ENCODE data around the gene DAPK1.

Gene DAPK1

DNA sequence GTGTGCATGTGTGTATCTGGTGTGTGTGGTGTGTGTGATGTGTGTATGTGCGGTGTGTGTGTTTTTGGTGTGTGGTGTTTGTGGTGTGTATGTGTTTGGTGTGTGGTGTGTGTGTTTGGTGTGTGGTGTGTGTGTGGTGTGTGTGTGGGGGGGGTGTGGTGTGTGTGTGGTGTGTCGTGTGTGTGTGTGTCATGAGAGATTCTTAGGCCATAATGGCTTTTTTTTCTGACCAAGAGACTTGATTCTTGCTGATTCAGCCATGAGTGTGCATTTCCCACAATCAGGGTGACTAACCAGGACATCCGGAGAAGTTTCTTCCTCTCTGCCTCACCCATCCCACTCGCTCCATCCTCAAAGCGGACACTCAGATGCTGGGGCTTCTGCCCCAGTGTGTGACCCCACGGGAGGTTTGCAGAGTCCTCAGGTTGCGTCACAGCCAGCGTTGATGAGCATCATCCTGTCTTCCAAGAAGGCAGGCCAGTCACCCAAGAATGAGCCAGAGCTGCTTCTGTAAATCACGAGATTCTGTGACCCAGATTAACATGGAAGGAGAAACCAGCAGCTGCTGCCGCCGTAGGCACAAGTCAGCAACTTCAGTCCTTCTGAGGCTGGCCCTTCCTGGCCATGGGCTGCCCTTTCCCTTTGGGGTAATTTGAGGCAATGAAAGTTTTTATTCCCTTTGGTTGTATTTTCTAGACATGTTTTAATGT, 215.8 kb downstream of the DAPK1 start:
- no peak for DNase-seq (ENCODE audit: low read depth in 2 of 2)

DNA sequence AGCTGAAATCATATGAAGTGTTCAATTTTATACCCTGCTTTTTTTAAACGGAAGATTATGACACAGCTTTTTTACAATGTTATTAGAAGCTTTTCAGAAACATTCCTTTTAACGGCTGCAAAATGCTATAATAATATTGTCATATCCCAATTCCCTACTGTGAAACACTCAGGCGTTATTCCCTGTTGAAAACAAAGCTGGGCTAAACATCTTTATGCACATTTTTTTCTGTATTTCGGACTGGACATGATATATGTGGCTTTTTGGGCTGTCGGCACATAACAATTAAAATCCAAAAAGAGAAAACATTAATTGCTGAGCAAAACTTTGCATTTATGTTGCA, 216.3 kb downstream of the DAPK1 start:
- no peak for DNase-seq (ENCODE audit: low read depth in 2 of 2)

DNA sequence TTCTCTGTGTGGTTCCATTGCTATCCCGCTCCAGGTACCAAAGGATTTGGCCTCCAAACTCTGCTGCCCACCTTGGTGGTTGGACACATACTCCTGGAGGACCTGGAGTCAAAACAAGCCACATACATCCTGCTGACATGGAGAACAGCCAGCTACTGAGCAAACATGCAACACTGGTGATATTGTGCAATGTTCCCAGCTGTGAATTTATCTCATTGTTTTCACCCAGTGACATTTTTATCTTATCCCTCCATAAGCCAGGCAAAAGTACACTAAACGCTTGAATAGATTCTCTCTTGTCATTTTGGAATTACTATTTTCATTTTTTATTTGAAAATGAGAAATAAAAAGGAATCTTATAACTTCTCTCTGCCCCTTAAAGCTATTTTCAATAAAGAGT, 217.2 kb downstream of the DAPK1 start:
- DNase-seq (ENCODE audit: low read depth in 2 of 2) = no peak

DNA sequence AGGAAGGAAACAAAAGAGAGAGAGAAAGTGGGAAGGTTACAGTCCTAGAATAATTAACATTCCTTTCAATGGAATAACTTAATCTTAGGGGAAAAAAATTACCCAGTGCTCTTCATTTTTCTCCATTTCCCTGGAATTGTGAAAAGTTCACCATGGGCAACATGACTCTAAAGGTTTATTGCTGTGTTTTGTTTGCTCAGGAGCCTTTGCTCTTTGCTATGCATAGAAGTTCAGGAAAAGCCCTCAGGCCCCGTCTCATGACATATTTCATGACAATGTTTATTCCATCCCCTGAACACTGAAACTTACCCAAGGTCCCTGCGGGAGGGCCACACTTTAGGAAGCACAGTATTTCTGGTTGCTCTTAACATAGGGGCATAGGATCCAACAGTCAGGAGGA, 218.5 kb downstream of the DAPK1 start:
- no peak for DNase-seq (ENCODE audit: low read depth in 2 of 2)

DNA sequence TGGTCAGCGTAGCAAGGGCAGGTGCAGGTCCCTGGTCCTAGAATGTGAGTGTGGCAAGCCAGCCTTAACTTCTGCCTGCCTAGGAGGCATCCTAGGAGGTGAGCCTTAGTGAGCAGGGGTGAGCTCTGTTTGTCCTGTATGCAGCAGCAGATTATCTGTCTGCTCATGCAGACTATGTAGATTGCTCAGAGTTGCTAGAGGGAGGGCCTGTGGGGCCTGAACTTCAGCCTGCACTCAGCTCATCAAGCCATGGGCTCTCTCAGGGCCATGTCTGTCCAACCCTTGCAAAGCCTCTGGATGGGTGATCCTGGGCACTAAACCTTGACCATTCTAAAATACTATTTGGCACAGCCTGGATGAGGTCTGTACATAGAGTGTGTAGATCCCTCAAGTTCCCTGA, 219.8 kb downstream of the DAPK1 start:
- no peak for DNase-seq (ENCODE audit: low read depth in 2 of 2)

DNA sequence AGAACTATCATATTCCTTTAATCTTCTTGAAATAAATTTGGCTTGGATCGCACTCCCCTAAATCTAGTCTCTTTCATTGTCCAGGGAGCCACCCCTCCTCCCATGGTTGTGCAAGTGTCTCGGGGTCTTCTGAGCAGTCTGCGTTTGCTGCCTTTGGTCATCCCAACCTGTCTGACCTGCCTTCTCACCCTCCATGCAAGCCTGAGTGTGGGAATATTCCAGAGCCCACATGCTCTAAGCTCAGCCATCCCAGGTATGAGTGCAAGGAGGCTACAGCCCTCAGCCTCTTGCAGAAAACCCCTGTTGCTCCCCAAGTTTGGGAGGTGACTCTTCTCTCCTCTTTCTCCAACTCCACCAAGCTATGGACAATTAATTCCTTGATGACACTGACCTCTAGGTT, 220.6 kb downstream of the DAPK1 start:
- no peak for DNase-seq (ENCODE audit: low read depth in 2 of 2)

DNA sequence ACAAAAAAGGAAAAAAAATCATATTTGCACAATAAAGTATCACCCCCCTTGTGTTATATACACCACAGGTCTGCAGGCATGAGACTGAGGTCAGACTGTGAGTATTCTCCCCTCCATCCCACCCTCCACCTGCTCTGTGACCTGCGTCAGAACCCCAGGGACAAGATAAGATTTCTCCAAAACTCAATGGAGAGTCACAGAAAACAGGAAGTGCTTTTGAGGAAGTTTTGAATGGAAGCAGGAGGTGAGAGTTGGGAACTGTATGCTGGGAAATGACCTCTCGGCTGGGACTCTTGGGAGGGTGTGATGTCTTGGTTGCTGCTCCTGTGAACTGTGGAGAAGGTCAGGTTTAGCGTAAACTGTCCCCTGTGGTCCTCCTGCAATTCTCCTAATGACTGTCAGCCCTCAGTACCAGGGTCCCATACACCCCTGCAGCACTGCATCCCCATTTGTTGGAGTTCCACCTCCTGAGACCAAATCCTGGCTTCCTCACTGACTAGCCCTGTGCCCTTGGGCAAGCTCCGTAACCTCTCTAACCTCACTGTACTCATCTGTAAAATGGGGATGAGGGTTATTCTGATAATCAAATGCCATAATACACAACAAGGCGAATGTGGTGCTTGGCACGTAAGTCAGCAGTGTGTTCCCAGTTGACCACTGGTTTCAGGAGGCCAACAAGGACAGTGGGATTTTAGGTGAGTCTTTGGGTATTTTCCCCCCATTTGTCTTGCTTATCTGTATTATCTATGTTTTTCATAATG, 221.4 kb downstream of the DAPK1 start:
- DNase-seq (ENCODE audit: low read depth in 2 of 2) = no peak

DNA sequence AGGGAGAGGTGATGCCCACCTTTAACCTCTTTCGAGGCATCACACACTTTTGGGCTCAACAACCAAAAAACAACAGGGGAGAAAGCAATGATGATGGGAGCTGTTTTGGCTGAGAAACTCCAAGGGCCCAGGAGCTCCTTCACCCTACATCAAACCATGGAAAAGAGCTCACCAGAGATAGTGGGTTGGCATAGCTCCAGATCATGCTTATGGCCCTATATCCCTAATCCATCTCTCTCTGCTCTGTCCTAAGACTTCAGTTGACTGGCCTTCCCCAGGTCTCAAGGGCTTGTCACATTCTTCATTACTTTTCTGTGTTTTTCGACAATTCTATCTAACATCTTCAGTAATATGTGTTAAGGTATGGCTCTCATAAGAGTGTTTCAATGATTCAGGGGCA, 222.5 kb downstream of the DAPK1 start:
- no peak for DNase-seq (ENCODE audit: low read depth in 2 of 2)

DNA sequence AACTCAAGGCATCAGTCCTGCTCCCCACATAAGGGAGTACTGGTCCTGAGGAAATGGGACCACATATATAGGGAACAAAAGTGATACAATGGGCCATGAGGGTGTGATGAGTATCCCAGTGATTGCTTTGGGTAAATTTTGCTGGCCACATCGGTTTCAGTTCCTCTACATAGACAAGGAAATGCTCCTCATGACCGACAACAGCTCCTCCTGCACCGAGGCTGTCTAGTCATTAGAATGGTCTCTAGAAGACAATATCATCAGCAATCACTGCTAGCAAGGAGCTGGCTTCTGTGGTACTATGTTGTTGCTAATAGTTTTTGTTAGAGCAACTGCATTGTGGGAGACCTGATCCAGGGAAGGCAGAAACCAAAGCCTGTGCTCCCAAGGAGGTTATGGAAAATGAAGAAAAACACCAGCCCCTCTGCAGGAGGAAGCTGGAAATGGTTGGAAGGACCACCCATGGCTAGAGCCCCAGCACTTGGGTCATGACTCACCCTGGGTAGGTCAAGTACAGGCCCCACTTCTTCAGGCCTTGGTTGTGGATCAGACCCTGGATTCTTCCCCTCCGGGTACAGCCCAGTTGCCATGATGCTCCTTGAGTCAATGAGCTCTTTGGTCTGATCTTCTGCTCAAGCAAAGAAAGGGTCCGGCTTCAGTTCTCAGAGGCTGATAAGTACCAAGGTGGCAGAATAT, 224.9 kb downstream of the DAPK1 start:
- DNase-seq (ENCODE audit: low read depth in 2 of 2) = no peak

DNA sequence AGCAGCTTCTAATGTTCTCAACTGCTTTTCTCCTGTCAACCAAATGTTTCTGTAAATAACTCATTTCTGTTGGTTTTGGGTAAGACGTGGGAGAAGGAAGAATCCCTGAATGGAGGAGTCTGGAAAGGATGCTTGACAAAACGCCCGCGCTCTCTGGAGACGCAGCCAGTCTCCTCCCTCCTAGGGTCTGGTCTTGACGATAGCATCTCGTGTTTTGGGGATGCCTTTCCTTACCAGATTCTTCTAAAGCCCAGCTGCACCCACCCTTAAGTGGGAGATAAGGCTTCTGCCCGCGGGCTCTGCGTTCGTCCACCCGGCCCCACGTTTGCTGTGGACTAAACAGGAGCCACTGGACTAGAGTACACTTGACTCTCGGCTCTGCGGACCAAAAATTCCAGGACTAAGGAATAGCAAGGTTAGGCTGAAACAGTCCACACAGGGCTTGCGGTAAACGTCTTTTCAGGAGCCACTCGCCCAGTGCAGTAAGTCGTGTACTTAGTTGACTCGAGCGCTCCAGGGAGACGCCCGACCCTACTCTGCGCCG, 227.8 kb downstream of the DAPK1 start:
- DNase-seq (ENCODE audit: low read depth in 2 of 2) = no peak

DNA sequence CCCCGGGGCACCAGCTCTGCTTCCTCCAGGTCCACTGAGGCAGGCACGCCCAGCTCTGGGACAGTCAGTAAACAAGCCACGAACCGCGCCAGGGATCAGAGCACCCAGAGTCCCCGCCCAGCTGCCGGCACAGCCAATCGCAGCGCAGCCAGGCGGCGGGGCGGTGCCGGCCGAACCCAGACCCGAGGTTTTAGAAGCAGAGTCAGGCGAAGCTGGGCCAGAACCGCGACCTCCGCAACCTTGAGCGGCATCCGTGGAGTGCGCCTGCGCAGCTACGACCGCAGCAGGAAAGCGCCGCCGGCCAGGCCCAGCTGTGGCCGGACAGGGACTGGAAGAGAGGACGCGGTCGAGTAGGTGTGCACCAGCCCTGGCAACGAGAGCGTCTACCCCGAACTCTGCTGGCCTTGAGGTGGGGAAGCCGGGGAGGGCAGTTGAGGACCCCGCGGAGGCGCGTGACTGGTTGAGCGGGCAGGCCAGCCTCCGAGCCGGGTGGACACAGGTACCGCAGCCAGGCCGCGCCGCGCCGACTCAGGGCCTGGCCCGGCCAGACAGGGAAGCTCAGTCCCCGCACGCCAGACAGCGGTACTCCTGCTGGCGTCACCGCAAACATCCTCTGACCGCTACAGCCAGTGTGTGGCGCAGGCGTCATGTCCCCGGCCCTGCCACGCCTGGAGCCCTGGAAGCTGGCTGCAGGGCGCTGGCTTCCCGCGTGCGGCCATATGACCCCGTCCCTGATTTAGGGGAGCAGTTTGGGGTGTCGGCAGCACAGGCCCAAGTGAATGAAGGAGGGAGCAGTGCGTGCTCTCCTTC, 228.4 kb downstream of the DAPK1 start, which contains the start of gene CTSL:
CTSL (plus strand) TSS at position 220 of the 810 bp plus-strand sequence. CDS start 1,485 bp downstream, outside the sequence.
- no peak for DNase-seq (ENCODE audit: low read depth in 2 of 2)

DNA sequence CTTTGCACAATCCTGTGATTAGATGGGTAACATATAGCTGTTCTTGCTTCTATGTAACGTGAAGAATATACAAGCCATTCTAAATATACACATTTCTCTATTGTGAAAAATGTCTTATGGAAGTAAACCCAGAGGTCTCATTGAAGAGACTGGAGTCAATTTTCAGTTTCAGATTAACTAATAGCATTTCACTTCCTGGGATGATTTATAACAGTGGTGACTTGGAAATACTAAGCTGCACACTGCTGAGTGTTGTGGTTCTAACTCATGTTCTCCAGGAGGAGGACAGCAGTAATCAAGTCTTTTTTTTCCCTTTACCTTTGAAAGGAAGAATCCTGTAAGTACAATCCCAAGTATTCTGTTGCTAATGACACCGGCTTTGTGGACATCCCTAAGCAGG, 231.6 kb downstream of the DAPK1 start:
- no peak for DNase-seq (ENCODE audit: low read depth in 2 of 2)

DNA sequence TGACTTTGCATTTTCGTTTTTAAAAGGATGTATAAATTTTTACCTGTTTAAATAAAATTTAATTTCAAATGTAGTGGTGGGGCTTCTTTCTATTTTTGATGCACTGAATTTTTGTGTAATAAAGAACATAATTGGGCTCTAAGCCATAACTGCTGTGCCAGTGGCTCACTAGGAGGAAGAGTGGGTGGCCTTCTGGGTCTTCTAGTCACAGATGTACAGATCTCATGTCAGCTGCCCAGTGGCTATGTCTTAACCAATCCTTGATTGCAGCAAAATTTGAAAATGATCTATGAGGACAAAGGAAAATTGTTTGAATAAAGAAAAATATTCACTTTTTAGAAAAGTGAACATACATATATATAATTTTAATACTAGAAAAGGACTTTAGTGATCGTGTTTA, 233.7 kb downstream of the DAPK1 start:
- no peak for DNase-seq (ENCODE audit: low read depth in 2 of 2)

DNA sequence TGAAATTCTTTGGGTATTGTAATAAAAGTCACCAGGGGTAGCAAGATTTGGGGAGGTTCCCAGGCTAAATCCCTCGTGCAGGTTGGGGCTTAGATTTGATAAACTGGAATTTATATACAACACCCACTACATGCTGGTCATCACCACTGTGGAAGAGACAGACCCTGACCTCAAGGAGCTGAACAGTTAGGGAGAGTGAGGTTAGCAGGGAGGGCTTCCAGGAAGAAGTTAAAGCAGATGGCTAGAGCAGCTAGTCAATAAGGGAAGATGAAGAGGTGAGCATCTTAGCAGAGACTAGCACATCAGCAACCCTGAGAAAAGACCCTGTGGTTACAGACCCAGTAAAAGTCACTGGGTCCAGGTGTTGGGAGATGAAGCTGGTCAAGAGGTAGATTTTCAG, 234.7 kb downstream of the DAPK1 start:
- DNase-seq (ENCODE audit: low read depth in 2 of 2) = no peak

DNA sequence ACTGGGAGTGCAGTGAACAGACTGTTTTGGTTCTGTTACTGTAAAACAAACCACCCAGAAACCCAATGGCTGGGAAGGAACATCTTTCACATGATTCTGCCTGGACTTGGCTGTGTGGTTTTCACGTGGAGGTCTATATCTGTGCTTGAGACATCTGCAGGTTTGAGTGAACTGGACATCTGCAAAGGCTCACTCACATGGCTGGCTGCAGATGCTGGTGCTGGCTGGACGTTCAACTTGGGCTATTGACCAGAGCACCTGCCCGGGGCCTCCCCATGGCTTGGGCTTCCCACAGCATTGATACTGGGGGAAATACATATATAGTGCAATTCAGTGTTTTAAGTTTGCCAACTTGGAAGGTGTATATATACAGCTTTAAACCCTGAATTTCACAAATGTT, 235.1 kb downstream of the DAPK1 start:
- no peak for DNase-seq (ENCODE audit: low read depth in 2 of 2)

DNA sequence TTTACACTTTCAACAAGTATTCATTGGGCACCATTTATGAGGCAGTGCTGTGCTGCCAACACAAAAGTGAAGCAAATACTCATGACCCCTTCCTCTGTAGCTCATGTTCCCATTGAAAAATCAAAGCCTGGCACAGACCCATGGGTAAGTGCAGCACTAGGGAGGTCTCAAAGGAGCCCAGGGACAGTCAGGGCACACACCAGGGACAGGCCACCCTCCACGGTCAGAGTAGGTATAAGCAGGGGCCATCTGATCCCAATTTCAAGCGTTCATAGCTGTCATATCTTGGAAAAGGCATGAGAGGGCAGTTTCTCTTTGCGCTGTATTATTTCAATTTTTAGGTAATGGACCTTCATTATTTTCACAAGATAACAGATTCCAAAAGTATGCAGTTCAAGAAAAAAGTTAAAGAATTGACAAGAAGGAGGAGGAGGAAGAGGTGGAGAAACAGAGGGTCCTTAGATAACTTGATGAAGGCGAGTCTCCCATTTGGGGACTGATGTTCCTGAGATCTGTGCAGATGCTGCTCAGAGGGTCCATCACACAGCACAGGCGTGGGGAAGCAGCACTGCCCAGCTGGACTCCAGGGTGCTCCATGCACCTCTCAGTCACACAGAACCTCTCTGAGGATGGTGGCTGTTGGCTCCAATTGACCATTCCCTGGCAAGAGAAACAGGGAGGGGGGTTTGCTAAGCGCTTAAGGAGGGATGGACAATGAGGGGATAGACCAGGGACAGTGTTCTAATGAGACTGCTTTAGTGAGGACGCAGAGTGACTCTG, 235.8 kb downstream of the DAPK1 start:
- DNase-seq (ENCODE audit: low read depth in 2 of 2) = no peak

DNA sequence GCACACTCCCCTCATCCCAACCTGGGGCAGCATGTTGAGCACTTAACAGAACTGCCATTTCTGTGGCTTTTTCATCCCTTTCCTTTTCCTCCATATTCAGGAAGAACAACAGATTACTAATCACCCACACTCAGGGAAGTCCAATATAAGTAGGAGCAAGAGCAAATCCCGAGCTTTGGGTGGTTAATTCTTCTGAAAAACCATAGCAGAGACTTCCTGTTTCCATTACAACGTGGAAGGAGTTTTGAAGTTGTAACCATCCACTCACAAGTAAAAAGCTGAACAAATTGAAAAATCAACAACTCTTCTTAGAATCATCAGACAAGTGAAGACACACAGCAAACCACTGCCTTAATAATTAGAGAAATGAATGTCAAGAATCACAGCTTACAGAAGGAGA, 236.4 kb downstream of the DAPK1 start:
- DNase-seq (ENCODE audit: low read depth in 2 of 2) = no peak

DNA sequence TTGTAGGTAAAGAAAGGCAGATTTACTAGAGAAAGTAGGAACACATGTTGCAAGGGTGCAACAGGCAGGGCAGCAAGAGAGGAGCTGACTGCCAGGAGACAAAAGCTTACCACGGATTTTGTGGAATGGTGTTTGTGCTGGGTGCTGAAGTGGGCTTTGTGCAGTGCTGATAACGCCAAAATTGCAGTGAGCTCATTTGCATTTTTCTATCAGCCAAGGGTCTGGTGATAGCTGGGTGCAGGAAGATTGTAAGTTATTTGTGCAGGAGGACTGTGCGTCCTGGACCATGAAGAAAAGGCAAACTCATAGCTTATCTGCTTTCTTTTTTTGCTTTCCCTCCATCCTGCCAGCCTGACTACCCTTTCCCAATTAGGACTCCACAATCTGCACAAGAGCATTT, 241.9 kb downstream of the DAPK1 start:
- no peak for DNase-seq (ENCODE audit: low read depth in 2 of 2)

DNA sequence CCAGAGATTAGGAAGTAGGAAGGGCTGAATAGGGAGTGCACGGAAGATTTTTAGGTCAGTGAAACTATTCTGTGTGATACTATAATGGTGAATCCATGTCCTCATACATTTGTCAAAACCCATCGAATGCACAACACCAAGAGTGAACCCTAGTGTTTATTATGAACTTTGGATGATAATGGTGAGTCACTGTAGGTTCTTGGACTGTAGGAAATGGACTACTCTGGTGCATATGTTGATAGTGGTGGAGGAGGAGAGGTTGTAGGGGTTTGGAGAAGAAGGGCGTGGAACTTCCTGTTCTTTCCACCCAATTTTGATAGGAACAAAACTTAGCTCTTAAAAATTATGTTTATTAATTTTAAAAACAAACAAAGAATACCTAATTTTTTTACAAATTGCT, 242.5 kb downstream of the DAPK1 start:
- DNase-seq (ENCODE audit: low read depth in 2 of 2) = no peak

DNA sequence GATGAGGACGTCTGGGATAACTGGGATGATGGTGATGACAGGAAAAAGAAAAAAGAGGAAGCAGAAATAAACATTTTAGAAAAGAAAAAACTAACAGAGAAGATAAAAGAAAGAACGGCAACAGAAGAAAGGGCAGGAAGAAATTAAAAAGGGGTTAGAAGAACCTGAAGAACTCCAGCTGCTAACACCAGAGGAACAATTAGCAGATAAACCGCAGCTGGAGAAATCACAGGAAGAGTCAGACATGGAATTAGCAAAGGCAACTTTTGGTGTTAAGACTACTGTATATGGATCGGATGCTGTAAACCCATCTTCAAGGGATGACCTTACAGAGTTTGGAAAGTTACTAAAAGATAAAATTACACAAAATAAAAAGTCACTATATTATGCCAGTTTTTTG, 243.7 kb downstream of the DAPK1 start:
- DNase-seq (ENCODE audit: low read depth in 2 of 2) = no peak

DNA sequence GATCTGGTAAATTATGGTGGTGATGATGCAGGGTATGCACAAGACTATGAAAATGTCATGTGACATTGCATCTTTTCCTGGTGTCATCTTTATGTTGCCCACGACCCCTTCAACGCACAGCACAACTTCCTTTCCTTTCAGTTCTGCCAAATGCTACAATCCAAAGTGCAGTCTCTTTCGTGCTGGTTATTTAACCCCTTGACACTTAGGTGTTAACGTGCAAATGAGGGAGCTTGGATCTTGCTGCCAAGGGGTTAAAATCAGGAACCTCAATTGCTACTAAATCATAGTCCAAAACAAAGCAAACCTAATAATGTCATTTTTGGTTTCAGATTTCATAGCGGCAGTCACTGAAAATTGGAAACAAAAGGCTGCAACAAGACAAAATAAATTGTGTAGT, 244.2 kb downstream of the DAPK1 start:
- DNase-seq (ENCODE audit: low read depth in 2 of 2) = no peak
